ENCODE data around the gene GDPD5. TPM values are rescaled to one million over a fixed set of nuclear protein-coding genes. Genes with fewer than 3 reads are reported as not detected.

GDPD5 gene
- total and polyA plus RNA-seq, 11 donors, result 2.0 to 12.5 (median 4.9) TPM

DNA sequence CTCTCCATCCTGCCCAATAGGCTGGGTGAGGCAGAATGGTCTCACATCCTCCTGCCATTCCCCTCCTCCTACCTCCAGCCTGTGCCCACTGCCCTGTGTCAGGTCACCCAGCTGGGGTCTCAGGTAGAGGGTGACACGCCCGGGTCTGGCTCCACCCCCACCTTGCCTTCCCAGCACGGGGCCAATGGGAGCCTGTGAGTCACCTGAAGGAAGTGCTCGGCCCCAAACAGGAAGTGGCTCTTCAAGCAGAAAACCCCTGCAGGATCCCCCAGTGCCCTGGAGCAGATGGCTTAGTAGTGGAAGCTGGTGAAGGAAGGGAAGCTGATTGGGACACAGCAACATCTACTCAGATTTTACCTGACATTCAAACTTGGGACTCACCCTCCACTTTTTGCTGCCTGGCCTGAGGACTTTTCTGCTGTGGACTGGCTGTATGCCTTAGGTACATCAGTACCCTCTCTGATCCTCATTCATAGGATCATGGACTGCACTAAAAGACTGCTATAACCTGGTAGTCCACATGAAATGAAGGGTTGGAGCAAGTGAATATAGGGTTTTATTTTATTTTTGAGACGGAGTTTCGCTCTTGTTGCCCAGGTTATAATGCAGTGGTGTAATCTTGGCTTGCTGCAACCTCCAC is 33.4 kb downstream of the GDPD5 start:
- TF ChIP-seq POLR2A (IDR thresholded peaks at IDR 0.05), result no peak
- 61 to 69% (median 63%) methylated on average over 6 of the region's 6 CpGs for WGBS, 4 donors
- Histone ChIP-seq H3K36me3 (no peaks in the 10 kb centered on the region), H3K4me3 (no peak overlapping the region), H3K27me3 (no peaks in the 10 kb centered on the region), H3K4me1 (peaks cover 0 to 3% (median 0%) of the 10 kb centered on the region in 12 donors), H3K9me3 (no peaks in the 10 kb centered on the region), H3K27ac (no peak overlapping the region)
- ATAC-seq, result no peak
- intact Hi-C loops (cut with DNase I), result no loop called here
- DNase-seq, result no peak

DNA sequence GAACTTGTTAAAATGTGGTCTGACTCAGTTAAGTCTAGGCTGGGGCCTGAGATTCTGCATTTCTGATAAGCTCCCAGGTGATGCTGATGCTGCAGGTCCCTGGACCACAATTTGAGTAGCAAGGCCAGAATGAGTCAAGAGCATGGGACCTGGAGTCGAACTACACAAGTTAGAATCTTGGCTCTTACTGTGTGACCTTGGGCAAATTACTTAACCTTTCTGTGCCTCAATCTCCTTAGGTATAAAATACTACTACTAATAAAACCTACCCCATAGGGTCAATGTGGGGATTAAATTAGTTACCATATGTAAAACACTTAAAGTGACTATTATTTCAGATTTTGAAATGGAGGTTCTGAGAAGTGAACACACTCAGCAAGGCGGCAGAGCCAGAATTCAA is 34.3 kb downstream of the GDPD5 start:
- Histone ChIP-seq H3K9me3 (no peaks in the 10 kb centered on the region), H3K4me1 (peaks cover 0 to 3% (median 0%) of the 10 kb centered on the region in 12 donors), H3K27ac (no peak overlapping the region), H3K4me3 (no peak overlapping the region), H3K27me3 (no peaks in the 10 kb centered on the region), H3K36me3 (no peaks in the 10 kb centered on the region)
- TF ChIP-seq, protein P1, sequence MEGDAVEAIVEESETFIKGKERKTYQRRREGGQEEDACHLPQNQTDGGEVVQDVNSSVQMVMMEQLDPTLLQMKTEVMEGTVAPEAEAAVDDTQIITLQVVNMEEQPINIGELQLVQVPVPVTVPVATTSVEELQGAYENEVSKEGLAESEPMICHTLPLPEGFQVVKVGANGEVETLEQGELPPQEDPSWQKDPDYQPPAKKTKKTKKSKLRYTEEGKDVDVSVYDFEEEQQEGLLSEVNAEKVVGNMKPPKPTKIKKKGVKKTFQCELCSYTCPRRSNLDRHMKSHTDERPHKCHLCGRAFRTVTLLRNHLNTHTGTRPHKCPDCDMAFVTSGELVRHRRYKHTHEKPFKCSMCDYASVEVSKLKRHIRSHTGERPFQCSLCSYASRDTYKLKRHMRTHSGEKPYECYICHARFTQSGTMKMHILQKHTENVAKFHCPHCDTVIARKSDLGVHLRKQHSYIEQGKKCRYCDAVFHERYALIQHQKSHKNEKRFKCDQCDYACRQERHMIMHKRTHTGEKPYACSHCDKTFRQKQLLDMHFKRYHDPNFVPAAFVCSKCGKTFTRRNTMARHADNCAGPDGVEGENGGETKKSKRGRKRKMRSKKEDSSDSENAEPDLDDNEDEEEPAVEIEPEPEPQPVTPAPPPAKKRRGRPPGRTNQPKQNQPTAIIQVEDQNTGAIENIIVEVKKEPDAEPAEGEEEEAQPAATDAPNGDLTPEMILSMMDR (IDR thresholded peaks at IDR 0.05), result no peak
- TF ChIP-seq POLR2A (IDR thresholded peaks at IDR 0.05), result no peak
- DNase-seq (no peak), ATAC-seq (no peak)
- 92 to 97% (median 95%) methylated on average over 2 of the region's 2 CpGs for WGBS, 4 donors
- intact Hi-C loops (cut with DNase I), result no loop called here

DNA sequence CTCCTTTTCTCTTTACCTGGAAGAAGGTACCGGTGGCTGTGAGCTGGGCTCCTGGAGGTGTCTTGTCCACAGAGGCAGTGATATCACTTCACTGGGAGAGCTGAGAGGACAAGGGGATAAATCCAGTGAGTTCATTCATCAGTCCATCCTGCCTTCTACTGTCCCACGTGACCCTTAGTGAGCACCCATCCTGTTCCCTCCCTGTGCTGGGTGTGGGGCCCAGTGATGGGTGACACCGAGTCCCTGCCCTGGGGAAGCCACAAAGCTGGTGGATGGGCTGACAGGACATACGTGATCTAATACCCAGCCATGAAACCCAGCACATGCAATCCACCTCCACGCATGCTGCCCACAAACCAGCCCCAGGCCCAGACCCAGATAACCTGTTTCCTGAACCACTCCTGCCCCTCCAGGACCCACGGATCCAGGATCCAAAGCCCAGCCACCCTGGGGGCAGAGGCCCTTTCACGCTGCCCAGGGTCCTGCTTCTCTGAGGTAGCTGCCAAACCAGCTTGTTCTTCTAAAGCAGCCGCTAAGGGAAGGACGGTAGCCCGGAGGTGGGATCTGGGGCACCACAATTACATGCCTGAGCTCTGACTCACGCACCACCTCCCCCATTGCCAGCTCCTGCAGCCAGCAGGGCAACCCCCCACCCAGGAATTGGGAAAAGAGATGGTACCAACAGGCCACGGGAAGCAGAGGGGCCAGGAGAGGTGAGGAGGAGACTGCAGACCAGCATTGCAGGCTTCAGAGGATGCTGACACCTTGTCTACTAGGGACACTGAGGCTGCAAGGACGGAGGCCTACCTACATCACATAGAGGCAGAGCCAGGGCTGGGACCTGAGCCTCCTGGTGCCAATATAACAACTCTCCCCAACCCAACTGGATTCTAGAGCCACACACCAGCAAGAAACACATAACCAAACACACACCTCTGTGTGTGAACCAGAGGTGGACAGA is 35.2 kb downstream of the GDPD5 start:
- no peaks in the 10 kb centered on the region for H3K27me3 ChIP-seq
- intact Hi-C loops (cut with DNase I), result no loop called here
- DNase-seq (peak in 1 of 5 donors; percentile 42), ATAC-seq (no peak)
- no peak overlapping the region for H3K4me3 ChIP-seq
- no peak for TF ChIP-seq POLR2A (IDR thresholded peaks at IDR 0.05)
- TF ChIP-seq, protein P1 (IDR thresholded peaks at IDR 0.05), result no peak
- H3K9me3 ChIP-seq, result no peaks in the 10 kb centered on the region
- no peaks in the 10 kb centered on the region for H3K36me3 ChIP-seq
- WGBS, 4 donors, result 73 to 89% (median 86%) methylated on average over 8 to 13 of the region's 13 CpGs
- H3K27ac ChIP-seq, result no peak overlapping the region
- no peaks in the 10 kb centered on the region for H3K4me1 ChIP-seq

DNA sequence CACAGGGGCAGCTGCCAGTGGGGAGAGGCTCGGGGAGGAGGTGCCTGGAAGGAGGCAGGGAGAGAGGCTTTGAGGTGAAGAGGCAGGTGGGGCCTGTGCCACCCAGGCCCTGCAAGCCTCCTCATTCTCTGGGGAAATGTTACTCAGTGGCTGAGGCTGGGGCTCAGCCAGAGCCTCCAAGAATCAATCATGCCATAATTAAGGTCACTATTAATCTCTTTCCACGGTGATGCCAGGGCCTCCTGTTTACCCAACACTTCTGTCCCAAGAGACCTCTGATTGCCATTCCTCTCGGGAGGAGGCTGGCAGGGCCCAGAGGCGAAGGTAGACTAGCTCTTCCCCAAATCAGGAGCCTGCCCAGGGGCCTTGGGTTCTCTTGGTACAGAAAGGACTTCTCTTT is 38.4 kb downstream of the GDPD5 start:
- DNase-seq (no peak), ATAC-seq (no peak)
- TF ChIP-seq, protein P1 (IDR thresholded peaks at IDR 0.05), result no peak
- TF ChIP-seq POLR2A (IDR thresholded peaks at IDR 0.05), result no peak
- Histone ChIP-seq H3K27me3 (no peaks in the 10 kb centered on the region), H3K27ac (no peak overlapping the region), H3K4me3 (no peak overlapping the region), H3K4me1 (peaks cover 0 to 4% (median 0%) of the 10 kb centered on the region in 12 donors), H3K9me3 (no peaks in the 10 kb centered on the region), H3K36me3 (no peaks in the 10 kb centered on the region)
- WGBS, 4 donors, result 83 to 89% (median 88%) methylated on average over 4 of the region's 4 CpGs
- intact Hi-C loops (cut with DNase I), result no loop called here
